Measurements from ENCODE around the gene IRF2BP2. TPM values are rescaled to one million over a fixed set of nuclear protein-coding genes. Genes with fewer than 3 reads are reported as not detected.

Gene IRF2BP2
- total and polyA plus RNA-seq, 2 experiments from 2014 or later = 24.3 to 113 TPM

- peak in 1 of 2 donors; percentile 73 for DNase-seq (ENCODE audit: low read depth in 1 of 2, low spot score in 1 of 2)
- Histone ChIP-seq H3K36me3 (no peaks in the 10 kb centered on the region), H3K27me3 (no peaks in the 10 kb centered on the region), H3K4me3 (no peak overlapping the region), H3K27ac (peak overlapping the region; percentile 88), H3K9me3 (ENCODE audit: low read depth) (no peaks in the 10 kb centered on the region), H3K4me1 (ENCODE audit: low read depth) (peaks cover 40% of the 10 kb centered on the region)
- peak; percentile 43 for TF ChIP-seq CTCF (IDR thresholded peaks at IDR 0.05; ENCODE audit: low read depth, low read length)
Measured at GRCh38 chr1:234617131-234617985, 7.4 kb upstream of the IRF2BP2 start.

GRCh38 chr1:234616644-234617043 is 6.7 kb upstream of the IRF2BP2 start:
- no peak overlapping the region for H3K4me3 ChIP-seq
- peaks cover 47% of the 10 kb centered on the region for H3K4me1 ChIP-seq (ENCODE audit: low read depth)
- no peaks in the 10 kb centered on the region for H3K9me3 ChIP-seq (ENCODE audit: low read depth)
- no peaks in the 10 kb centered on the region for H3K27me3 ChIP-seq
- peak overlapping the region; percentile 42 for H3K27ac ChIP-seq
- H3K36me3 ChIP-seq = no peaks in the 10 kb centered on the region
- peak in 1 of 2 donors; percentile 40 for DNase-seq (ENCODE audit: low read depth in 1 of 2, low spot score in 1 of 2)
- no peak for TF ChIP-seq CTCF (IDR thresholded peaks at IDR 0.05; ENCODE audit: low read depth, low read length)

GRCh38 chr1:234614081-234614489 is 4.1 kb upstream of the IRF2BP2 start:
- peak overlapping the region; percentile 96 for H3K27ac ChIP-seq
- H3K36me3 ChIP-seq = peaks cover under 1% of the 10 kb centered on the region
- peak in 1 of 2 donors; percentile 53 for DNase-seq (ENCODE audit: low read depth in 1 of 2, low spot score in 1 of 2)
- H3K4me1 ChIP-seq (ENCODE audit: low read depth) = peaks cover 48% of the 10 kb centered on the region
- TF ChIP-seq CTCF (IDR thresholded peaks at IDR 0.05; ENCODE audit: low read depth, low read length) = no peak
- H3K4me3 ChIP-seq = no peak overlapping the region
- no peaks in the 10 kb centered on the region for H3K9me3 ChIP-seq (ENCODE audit: low read depth)
- H3K27me3 ChIP-seq = no peaks in the 10 kb centered on the region

- peak in 1 of 2 donors; percentile 95 for DNase-seq (ENCODE audit: low read depth in 1 of 2, low spot score in 1 of 2)
- no peaks in the 10 kb centered on the region for H3K9me3 ChIP-seq (ENCODE audit: low read depth)
- H3K36me3 ChIP-seq = peaks cover 7% of the 10 kb centered on the region
- peak overlapping the region; percentile 96 for H3K27ac ChIP-seq
- H3K4me1 ChIP-seq (ENCODE audit: low read depth) = peaks cover 40% of the 10 kb centered on the region
- TF ChIP-seq CTCF (IDR thresholded peaks at IDR 0.05; ENCODE audit: low read depth, low read length) = no peak
- no peak overlapping the region for H3K4me3 ChIP-seq
- H3K27me3 ChIP-seq = no peaks in the 10 kb centered on the region
Measured at GRCh38 chr1:234613128-234613875, 3.3 kb upstream of the IRF2BP2 start.

- peak overlapping the region; percentile 96 for H3K27ac ChIP-seq
- no peak for TF ChIP-seq CTCF (IDR thresholded peaks at IDR 0.05; ENCODE audit: low read depth, low read length)
- no peak overlapping the region for H3K4me3 ChIP-seq
- peak; percentile 65 to 99 for DNase-seq (ENCODE audit: low read depth in 1 of 2, low spot score in 1 of 2)
- no peaks in the 10 kb centered on the region for H3K9me3 ChIP-seq (ENCODE audit: low read depth)
- H3K36me3 ChIP-seq = peaks cover 13% of the 10 kb centered on the region
- H3K4me1 ChIP-seq (ENCODE audit: low read depth) = peaks cover 35% of the 10 kb centered on the region
- no peaks in the 10 kb centered on the region for H3K27me3 ChIP-seq
Measured at GRCh38 chr1:234612352-234613127, 2.6 kb upstream of the IRF2BP2 start.
